HG02798 (cell line): ENCODE results near the gene SORCS2.
"Not testable (repeated sequence)": the region's sequence is repeated elsewhere in the genome, so short reads cannot be mapped to it uniquely, and the experiment has no call there.

ENCODE experiments used
- ATAC-seq: cut with Tn5 transposase; IDR thresholded peaks from one replicate; pipeline ENCODE4 v1.9.1; 2021; ENCODE audit warnings: mild to moderate bottlenecking; ENCODE audit not compliant: unreplicated experiment, poor library complexity

The SORCS2 gene

GRCh38 chr4:7448036-7448435, 255.7 kb downstream of the SORCS2 start:
- no peak for ATAC-seq

DNA sequence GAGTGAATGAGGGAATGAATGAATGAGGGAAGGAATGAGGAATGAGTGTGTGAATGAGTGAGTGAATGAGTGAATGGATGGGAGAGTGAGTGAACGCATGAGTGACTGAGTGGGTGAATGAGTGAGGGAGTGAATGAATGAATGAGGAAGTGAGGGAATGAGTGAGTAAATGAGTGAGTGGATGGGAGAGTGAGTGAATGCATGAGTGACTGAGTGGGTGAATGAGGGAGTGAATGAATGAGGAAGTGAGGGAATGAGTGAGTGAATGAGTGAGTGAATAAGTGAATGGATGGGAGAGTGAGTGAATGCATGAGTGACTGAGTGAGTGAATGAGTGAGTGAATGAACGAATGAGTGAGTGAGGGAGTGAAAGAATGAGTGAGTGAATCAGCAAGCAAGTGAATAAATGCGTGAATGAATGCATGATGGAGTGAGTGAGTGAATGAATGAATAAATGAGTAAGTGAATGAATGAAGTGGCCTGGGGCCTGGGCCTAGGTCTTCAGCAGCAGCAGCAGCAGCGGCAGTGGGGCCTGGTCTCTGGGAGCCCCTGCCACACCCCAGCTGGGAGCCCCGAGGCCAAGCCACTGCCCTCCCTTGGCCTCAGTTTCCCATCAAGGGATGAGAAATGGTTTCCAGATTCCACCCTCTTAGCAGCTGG, 258.6 kb downstream of the SORCS2 start:
- ATAC-seq: no peak

- no peak for ATAC-seq
Measured at GRCh38 chr4:7451434-7451789, 259.1 kb downstream of the SORCS2 start.

GRCh38 chr4:7451800-7452199, 259.5 kb downstream of the SORCS2 start:
- no peak for ATAC-seq

DNA sequence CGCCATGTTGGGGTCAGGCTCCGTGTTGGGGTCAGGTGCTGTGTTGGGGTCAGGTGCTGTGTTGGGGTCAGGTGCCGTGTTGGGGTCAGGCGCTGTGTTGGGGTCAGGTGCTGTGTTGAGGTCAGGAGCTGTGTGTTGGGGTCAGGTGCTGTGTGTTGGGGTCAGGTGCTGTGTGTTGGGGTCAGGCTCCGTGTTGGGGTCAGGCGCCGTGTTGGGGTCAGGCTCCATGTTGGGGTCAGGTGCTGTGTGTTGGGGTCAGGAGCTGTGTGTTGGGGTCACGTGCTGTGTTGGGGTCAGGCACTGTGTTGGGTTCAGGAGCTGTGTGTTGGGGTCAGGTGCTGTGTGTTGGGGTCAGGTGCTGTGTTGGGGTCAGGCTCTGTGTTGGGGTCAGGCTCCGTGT, 260.5 kb downstream of the SORCS2 start:
- not testable (repeated sequence) for ATAC-seq

- no peak for ATAC-seq
Measured at GRCh38 chr4:7457201-7458065, 265.1 kb downstream of the SORCS2 start.

- ATAC-seq: no peak
Measured at GRCh38 chr4:7458066-7458425, 265.7 kb downstream of the SORCS2 start.

- ATAC-seq: no peak
Measured at GRCh38 chr4:7458477-7458876, 266.1 kb downstream of the SORCS2 start.

GRCh38 chr4:7459471-7459870, 267.1 kb downstream of the SORCS2 start:
- ATAC-seq: no peak

GRCh38 chr4:7460566-7460965, 268.2 kb downstream of the SORCS2 start:
- no peak for ATAC-seq

DNA sequence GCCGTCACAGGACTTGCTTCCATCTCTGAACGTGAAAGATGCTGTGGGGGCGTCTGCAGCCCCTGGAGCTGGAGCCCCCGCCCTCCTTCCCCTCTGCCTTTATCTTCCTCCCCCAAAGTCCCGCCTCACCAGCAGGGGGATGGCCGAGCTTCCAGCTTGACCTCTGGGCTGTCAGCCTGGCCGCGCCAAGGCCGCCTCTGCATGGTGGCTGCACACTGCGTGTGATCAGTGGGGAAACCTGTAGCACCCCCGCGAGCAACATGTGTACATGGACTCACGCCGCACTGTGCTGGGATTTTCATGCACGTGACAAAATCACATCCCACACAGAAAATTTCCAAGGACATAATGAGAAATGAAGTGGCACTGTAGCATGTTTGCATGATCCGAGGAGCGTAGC, 268.9 kb downstream of the SORCS2 start:
- no peak for ATAC-seq

DNA sequence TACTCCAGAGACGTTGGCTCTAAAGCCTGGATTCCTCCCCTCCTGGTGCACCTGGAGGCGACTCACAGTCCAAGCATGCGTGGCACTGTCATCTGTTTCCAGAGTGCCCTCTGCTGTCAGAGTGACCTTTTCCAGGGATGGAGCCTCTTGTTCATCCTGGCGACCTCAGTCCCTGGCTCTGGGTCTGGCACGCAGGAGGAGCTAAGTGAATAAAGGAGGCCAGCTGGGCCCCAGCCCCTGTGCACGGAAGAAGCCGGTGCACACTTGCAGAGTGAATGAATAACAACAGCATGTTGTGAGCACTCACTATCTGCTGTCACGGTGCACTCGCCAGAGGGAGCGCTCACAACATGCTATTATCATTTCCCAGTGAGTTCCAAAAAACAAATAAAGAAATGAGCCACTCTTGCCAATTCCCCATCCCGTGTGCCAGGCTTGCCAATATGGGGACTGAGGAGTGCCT, 270.2 kb downstream of the SORCS2 start:
- no peak for ATAC-seq

DNA sequence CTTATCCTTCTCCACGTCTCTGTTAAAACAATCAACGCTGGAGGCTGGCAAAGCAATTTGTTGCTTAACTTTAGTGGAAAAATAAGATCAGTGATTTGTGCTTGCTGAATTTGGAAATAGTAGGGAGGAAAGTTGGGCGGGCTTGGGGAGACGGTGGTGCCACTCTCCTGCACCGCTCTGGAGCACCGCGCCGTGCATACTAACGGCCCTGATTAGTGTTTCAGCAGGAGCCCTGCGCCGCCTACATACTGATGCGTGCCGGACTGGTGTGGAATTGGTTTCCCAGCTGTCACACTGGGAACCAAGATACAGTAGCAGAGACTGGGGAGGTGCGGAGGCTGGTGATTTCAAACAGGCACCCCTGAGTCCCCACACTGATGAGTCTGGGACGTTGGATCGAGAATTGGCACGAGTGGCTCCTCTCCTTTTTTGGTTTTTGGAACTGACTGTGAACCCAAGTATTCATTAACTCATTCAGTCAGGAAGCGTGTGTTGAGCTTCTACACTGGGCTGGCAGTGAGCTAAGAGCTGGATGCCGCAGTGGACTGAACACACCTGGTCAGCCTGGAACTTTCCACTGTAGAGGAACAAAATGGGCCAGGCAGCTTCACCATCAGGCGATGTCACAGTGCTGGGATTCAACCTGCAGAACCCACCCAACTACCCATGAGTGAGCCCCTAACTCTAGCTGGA, 271.4 kb downstream of the SORCS2 start:
- ATAC-seq: no peak

DNA sequence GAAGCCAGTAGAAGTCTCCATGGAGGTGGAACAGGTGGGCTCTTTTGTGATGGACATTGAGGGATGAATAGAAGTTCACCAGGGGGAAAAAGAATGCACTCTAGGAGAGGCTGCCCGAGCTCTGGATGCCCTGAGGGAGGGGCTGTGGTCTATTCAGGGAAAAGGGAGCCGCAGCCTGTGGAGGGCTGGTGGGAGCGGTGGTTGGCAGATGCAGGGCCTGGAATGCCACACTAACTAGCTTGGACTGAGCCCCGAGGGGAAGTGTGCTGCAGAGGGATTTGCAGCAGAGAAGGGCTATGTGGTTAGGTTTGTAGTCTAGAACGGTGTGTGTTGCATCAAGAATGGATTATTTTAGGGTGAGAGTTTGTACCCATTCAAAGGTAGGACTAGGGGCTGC, 271.9 kb downstream of the SORCS2 start:
- no peak for ATAC-seq

- no peak for ATAC-seq
Measured at GRCh38 chr4:7465017-7465416, 272.7 kb downstream of the SORCS2 start.

DNA sequence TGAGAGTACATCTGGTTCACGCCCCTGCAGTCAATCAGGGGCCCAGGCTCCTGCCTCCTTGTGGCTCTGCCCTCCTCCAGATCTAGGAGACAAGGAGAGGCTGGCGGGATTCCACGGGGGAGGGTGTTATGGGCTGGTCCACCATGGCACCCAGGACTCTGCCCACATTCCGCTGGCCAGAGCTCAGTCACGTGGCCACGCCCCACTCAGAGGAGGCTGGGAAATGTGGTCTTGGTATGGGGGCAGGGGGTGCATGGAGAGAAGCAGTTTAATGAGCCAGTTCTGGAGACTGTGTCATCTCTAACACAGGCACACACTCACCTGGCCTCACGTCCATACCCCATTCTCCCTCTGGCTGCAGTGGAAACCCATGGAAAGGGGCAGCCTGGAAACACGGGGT, 273.9 kb downstream of the SORCS2 start:
- no peak for ATAC-seq

- ATAC-seq: no peak
Measured at GRCh38 chr4:7466904-7467303, 274.6 kb downstream of the SORCS2 start.

DNA sequence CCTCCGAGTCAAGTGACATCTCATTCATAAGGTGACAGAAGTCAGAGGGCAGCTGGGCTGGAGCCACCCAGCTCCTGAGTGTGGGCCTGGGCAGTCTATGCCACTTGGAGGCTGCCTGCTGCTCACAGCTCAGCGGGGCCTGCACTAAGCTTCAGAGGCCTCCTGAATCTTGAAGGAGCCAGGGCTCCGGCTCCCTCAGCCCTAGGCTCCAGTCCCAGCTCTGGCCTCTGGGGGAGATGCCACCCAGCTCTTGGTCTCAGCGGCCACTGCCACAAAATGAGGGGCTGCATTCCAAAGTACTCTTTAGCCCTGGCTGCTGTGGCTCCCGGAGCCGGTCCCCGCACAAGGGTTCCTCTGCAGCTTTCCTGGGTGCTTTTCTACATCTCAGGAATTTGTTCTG, 275.1 kb downstream of the SORCS2 start:
- ATAC-seq: no peak

DNA sequence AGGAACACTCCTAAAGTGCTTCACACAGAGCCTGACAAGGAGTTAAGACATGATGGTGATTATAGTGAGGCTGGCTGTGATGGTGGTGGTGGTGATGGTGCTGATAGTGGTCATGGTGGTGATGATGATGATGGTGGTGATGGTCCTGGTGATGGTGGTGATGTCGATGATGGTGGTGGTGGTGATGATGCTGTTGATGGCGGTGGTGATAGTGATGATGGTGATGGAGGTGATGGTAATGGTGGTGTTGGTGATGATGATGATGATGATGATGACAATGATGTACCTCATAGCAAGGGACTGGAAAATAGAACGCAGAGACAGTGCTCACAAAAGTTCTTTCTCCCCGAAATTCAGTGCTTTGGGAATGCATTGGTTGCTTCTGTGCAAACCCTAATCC, 276.7 kb downstream of the SORCS2 start:
- no peak for ATAC-seq

DNA sequence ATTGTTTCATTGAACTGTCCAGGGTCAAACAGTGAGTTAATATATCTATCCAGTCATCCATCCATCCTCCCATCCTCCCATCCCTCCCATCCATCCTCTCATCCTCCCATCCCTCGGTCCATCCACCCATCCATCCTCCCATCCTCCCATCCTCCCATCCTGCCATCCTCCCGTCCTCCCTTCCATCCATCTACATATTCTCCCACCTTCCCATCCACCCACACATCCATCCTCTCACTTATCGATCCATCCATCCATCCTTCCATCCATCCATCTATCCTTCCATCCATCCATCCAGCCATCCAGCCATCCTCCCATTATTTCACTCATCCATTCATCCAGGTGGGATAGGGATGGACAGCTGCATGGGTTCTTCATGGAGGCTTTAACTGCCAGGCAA, 277.8 kb downstream of the SORCS2 start:
- ATAC-seq: no peak

- no peak for ATAC-seq
Measured at GRCh38 chr4:7470522-7471128, 278.3 kb downstream of the SORCS2 start.
